ENCODE results near the gene ZNF18. TPM values are rescaled to one million over a fixed set of nuclear protein-coding genes. Genes with fewer than 3 reads are reported as not detected.

ZNF18 gene
- total and polyA plus RNA-seq, 2 donors (not counting 3 experiments of a cell fraction or from before 2014, with no cell fraction given), result 2.3 to 5.8 TPM

GRCh38 chr17:11986942-11987329, 10.3 kb downstream of the ZNF18 start:
- peak; percentile 72 for DNase-seq (ENCODE audit: low read depth, low spot score)
- H3K4me2 ChIP-seq (ENCODE audit: insufficient read depth, low read length), result no peak overlapping the region
- no peaks in the 10 kb centered on the region for H4K20me1 ChIP-seq (replicated peaks; ENCODE audit: control insufficient read depth, extremely low read depth, insufficient read depth, low read length)
- ChIA-PET POLR2A (no interaction called here), CTCF (interaction anchor here (0.6 to 6.8 kb wide), 15 partner anchors 10 to 1355 kb away, joined by 3 to 78 read pairs (median 3); partner anchors contain the start of gene ZNF18)
- TF ChIP-seq MYC (IDR thresholded peaks at IDR 0.05; ENCODE audit: low read depth, low read length) (no peak), CTCF (IDR thresholded peaks at IDR 0.05; ENCODE audit: extremely low read depth in 1 of 2, insufficient read depth in 1 of 2, low read depth in 1 of 2, low read length in 2 of 2) (peak; percentile 30 to 35)
- no peak overlapping the region for H3K4me3 ChIP-seq (replicated peaks in 1 of 3; ENCODE audit: insufficient read depth in 1 of 3, low read depth in 1 of 3, low read length in 3 of 3)
- no peaks in the 10 kb centered on the region for H3K9me3 ChIP-seq (replicated peaks; ENCODE audit: control insufficient read depth, insufficient read depth, low read length)
- dilution Hi-C loops (cut with MboI; ENCODE audit: extremely low pct_ligation_motif_present, low sequenced_read_pairs), result no loop called here
- peak; percentile 80 for FAIRE-seq
- intact Hi-C loops (cut with micrococcal nuclease), result loop anchor here (1.0 to 10.0 kb wide), 4 partner anchors 842 to 1342 kb away; partner anchors contain the start of gene TMEM220
- BruUV-seq (replicated peaks), result no TSS peak
- no peak overlapping the region for H2AFZ ChIP-seq (ENCODE audit: low read depth, low read length)
- no peak overlapping the region for H3K9ac ChIP-seq (replicated peaks; ENCODE audit: extremely low read depth, insufficient read depth, low read length)
- H3K27me3 ChIP-seq (ENCODE audit: control insufficient read depth in 2 of 2, insufficient read depth in 2 of 2, low read length in 2 of 2), result no peaks in the 10 kb centered on the region
- no peaks in the 10 kb centered on the region for H3K79me2 ChIP-seq (ENCODE audit: control insufficient read depth, insufficient read depth, low read length)
- H3K27ac ChIP-seq (ENCODE audit: insufficient read depth, low read depth, low read length), result no peak overlapping the region
- no peaks in the 10 kb centered on the region for H3K4me1 ChIP-seq (ENCODE audit: control insufficient read depth, extremely low read depth, insufficient read depth, low read length)
- H3K9me1 ChIP-seq (replicated peaks; ENCODE audit: control insufficient read depth, extremely low read depth, insufficient read depth, low read length), result no peaks in the 10 kb centered on the region
- H3K36me3 ChIP-seq (ENCODE audit: control insufficient read depth in 2 of 2, extremely low read depth in 1 of 2, insufficient read depth in 2 of 2, low read length in 2 of 2), result peaks cover 7 to 9% of the 10 kb centered on the region in 2 experiments

GRCh38 chr17:11986179-11986941, 10.9 kb downstream of the ZNF18 start:
- no peak overlapping the region for H3K4me3 ChIP-seq (replicated peaks in 1 of 3; ENCODE audit: insufficient read depth in 1 of 3, low read depth in 1 of 3, low read length in 3 of 3)
- H3K4me1 ChIP-seq (ENCODE audit: control insufficient read depth, extremely low read depth, insufficient read depth, low read length), result no peaks in the 10 kb centered on the region
- DNase-seq (ENCODE audit: low read depth, low spot score), result no peak
- H3K79me2 ChIP-seq (ENCODE audit: control insufficient read depth, insufficient read depth, low read length), result no peaks in the 10 kb centered on the region
- H3K9me1 ChIP-seq (replicated peaks; ENCODE audit: control insufficient read depth, extremely low read depth, insufficient read depth, low read length), result no peaks in the 10 kb centered on the region
- CTCF ChIA-PET, result interaction anchor here (0.6 to 6.8 kb wide), 15 partner anchors 11 to 1355 kb away, joined by 3 to 78 read pairs (median 3); partner anchors contain the start of gene ZNF18
- no peaks in the 10 kb centered on the region for H3K9me3 ChIP-seq (replicated peaks; ENCODE audit: control insufficient read depth, insufficient read depth, low read length)
- H3K4me2 ChIP-seq (ENCODE audit: insufficient read depth, low read length), result no peak overlapping the region
- H3K36me3 ChIP-seq (ENCODE audit: control insufficient read depth in 2 of 2, extremely low read depth in 1 of 2, insufficient read depth in 2 of 2, low read length in 2 of 2), result peaks cover 7 to 9% of the 10 kb centered on the region in 2 experiments
- dilution Hi-C loops (cut with MboI; ENCODE audit: extremely low pct_ligation_motif_present, low sequenced_read_pairs), result no loop called here
- no TSS peak for BruUV-seq (replicated peaks)
- H3K9ac ChIP-seq (replicated peaks; ENCODE audit: extremely low read depth, insufficient read depth, low read length), result no peak overlapping the region
- no peaks in the 10 kb centered on the region for H4K20me1 ChIP-seq (replicated peaks; ENCODE audit: control insufficient read depth, extremely low read depth, insufficient read depth, low read length)
- no peaks in the 10 kb centered on the region for H3K27me3 ChIP-seq (ENCODE audit: control insufficient read depth in 2 of 2, insufficient read depth in 2 of 2, low read length in 2 of 2)
- POLR2A ChIA-PET, result no interaction called here
- H3K27ac ChIP-seq (ENCODE audit: insufficient read depth, low read depth, low read length), result no peak overlapping the region
- no peak overlapping the region for H2AFZ ChIP-seq (ENCODE audit: low read depth, low read length)
- no peak for FAIRE-seq
- TF ChIP-seq JUN (IDR thresholded peaks at IDR 0.05; ENCODE audit: borderline replicate concordance, insufficient read depth, insufficient read length, low read depth) (no peak), EZH2 (IDR thresholded peaks at IDR 0.05; ENCODE audit: borderline replicate concordance, low read depth, low read length, severe bottlenecking) (no peak), GATA2 (IDR thresholded peaks at IDR 0.05; ENCODE audit: insufficient read depth, insufficient read length, low read depth, low read length) (no peak), FOS (IDR thresholded peaks at IDR 0.05; ENCODE audit: borderline replicate concordance, insufficient read depth, low read length) (no peak), MAX (IDR thresholded peaks at IDR 0.05; ENCODE audit: insufficient read depth, insufficient read length) (no peak), MYC (IDR thresholded peaks at IDR 0.05; ENCODE audit: low read depth, low read length) (no peak), CTCF (IDR thresholded peaks at IDR 0.05; ENCODE audit: extremely low read depth in 1 of 2, insufficient read depth in 1 of 2, low read depth in 1 of 2, low read length in 2 of 2) (no peak), POLR2AphosphoS5 (IDR thresholded peaks at IDR 0.05; ENCODE audit: insufficient read depth, low read depth, low read length) (no peak), POLR2A (IDR thresholded peaks at IDR 0.05; ENCODE audit: low read depth, low read length) (no peak)
- intact Hi-C loops (cut with micrococcal nuclease), result loop anchor here (10.0 kb wide), 3 partner anchors 842 to 1342 kb away; partner anchors contain the start of gene TMEM220
